Measurements from ENCODE around the gene VPS39.

Gene VPS39

DNA sequence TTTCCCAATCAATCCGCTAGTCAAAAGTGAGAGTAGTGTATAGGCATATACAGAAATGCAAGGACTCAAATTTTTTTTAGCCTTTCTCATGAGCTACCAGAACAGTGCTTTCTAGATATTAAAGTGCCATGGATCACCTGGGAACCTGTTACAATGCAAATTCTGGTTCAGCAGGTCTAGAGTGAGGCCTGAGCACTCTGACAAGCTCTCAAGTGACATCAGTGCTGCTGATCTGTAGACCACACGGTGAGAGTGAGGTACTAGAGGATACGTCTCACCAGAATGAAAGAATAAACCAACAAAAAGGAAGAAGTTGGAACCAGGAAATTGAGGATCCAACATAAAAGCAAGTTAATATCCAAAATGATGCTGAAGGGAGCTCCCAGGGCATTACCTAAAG is 97.7 kb downstream of the VPS39 start:
- no peak overlapping the region for H3K27ac ChIP-seq
- H2AFZ ChIP-seq, result no peak overlapping the region
- H3K4me1 ChIP-seq, result no peaks in the 10 kb centered on the region
- H3K79me2 ChIP-seq, result no peaks in the 10 kb centered on the region
- H3K9ac ChIP-seq, result no peak overlapping the region
- TF ChIP-seq, protein P1, sequence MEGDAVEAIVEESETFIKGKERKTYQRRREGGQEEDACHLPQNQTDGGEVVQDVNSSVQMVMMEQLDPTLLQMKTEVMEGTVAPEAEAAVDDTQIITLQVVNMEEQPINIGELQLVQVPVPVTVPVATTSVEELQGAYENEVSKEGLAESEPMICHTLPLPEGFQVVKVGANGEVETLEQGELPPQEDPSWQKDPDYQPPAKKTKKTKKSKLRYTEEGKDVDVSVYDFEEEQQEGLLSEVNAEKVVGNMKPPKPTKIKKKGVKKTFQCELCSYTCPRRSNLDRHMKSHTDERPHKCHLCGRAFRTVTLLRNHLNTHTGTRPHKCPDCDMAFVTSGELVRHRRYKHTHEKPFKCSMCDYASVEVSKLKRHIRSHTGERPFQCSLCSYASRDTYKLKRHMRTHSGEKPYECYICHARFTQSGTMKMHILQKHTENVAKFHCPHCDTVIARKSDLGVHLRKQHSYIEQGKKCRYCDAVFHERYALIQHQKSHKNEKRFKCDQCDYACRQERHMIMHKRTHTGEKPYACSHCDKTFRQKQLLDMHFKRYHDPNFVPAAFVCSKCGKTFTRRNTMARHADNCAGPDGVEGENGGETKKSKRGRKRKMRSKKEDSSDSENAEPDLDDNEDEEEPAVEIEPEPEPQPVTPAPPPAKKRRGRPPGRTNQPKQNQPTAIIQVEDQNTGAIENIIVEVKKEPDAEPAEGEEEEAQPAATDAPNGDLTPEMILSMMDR (IDR thresholded peaks at IDR 0.05), result no peak
- H3K4me2 ChIP-seq (ENCODE audit: low read length), result no peak overlapping the region
- H3K27me3 ChIP-seq (ENCODE audit: control insufficient read depth, insufficient read depth, low read length), result no peaks in the 10 kb centered on the region
- no peaks in the 10 kb centered on the region for H3K9me3 ChIP-seq (ENCODE audit: control insufficient read depth, low read length)
- H3K4me3 ChIP-seq (ENCODE audit: low read depth, low read length), result no peak overlapping the region
- no peaks in the 10 kb centered on the region for H3K36me3 ChIP-seq (ENCODE audit: control insufficient read depth, insufficient read depth, low read length)

DNA sequence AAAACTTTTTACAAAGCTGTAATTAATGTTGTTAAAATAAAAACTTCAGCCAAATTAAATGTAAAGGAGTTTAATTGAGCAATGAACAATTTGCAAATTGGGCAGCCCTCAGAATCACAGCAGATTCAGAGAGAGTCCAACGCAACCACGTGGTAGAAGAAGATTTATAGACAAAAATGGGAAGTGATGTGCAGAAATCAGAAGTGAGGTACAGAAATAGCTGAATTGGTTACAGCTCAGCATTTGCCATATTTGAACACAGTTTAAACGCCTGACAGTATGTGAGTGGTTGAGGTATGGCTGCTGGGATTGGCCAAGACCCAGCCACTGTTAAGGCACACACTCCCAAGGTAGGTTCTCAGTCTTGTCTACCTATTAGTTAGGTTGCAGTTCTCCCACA is 99.3 kb downstream of the VPS39 start:
- Histone ChIP-seq H3K4me1 (no peaks in the 10 kb centered on the region), H3K9ac (no peak overlapping the region), H3K4me3 (ENCODE audit: low read depth, low read length) (no peak overlapping the region), H3K4me2 (ENCODE audit: low read length) (no peak overlapping the region), H3K27ac (no peak overlapping the region), H3K79me2 (no peaks in the 10 kb centered on the region), H2AFZ (no peak overlapping the region), H3K27me3 (ENCODE audit: control insufficient read depth, insufficient read depth, low read length) (no peaks in the 10 kb centered on the region), H3K9me3 (ENCODE audit: control insufficient read depth, low read length) (no peaks in the 10 kb centered on the region), H3K36me3 (ENCODE audit: control insufficient read depth, insufficient read depth, low read length) (no peaks in the 10 kb centered on the region)
- TF ChIP-seq, protein P1 (IDR thresholded peaks at IDR 0.05), result no peak

Data from parathyroid adenoma (tissue), 2 donors.